MM.1S (cell line): ENCODE measurements around the gene MBLAC1.

Source experiments
- EZH2phosphoT487 ChIP-seq: fragments of 300-600 bp; sonication (generic); IDR thresholded peaks from 2 replicates; pipeline ENCODE4 v1.6.1; 2018; ENCODE audit warnings: antibody characterized with exemption, low read length
- TF ChIP-seq, protein P1 (sequence below): fragments of 300-600 bp; sonication (generic); IDR thresholded peaks from 2 replicates; pipeline ENCODE4 v1.5.1; 2016; ENCODE audit warnings: antibody characterized with exemption, low read length, mixed read lengths

DNA sequence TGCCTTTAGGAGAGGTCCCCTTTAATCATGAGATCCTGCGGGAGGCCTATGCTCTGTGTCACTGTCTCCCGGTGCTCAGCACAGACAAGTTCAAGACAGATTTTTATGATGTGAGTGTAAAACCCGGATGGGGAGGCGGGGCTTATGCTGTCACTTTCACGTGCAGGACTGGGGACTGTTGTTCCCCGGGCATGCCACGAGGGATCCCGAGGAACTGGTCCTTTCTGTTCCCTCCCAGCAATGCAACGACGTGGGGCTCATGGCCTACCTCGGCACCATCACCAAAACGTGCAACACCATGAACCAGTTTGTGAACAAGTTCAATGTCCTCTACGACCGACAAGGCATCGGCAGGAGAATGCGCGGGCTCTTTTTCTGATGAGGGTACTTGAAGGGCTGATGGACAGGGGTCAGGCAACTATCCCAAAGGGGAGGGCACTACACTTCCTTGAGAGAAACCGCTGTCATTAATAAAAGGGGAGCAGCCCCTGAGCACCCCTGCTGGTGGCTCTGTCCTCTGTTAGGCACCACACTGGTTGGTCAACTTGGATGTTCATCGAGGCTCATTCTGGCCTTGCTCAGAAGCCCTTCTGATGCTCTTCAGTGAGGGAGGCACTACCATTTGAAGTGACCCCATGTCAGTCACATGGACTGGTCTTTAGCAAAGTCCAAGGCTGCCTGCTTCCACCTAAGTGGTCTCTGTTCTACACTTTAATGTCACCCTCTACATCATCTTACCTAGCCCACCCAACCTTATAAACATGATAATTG is 35.2 kb upstream of the MBLAC1 start:
- TF ChIP-seq, protein P1, sequence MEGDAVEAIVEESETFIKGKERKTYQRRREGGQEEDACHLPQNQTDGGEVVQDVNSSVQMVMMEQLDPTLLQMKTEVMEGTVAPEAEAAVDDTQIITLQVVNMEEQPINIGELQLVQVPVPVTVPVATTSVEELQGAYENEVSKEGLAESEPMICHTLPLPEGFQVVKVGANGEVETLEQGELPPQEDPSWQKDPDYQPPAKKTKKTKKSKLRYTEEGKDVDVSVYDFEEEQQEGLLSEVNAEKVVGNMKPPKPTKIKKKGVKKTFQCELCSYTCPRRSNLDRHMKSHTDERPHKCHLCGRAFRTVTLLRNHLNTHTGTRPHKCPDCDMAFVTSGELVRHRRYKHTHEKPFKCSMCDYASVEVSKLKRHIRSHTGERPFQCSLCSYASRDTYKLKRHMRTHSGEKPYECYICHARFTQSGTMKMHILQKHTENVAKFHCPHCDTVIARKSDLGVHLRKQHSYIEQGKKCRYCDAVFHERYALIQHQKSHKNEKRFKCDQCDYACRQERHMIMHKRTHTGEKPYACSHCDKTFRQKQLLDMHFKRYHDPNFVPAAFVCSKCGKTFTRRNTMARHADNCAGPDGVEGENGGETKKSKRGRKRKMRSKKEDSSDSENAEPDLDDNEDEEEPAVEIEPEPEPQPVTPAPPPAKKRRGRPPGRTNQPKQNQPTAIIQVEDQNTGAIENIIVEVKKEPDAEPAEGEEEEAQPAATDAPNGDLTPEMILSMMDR: no peak; the same call in 1 of the 2 replicates
- TF ChIP-seq EZH2phosphoT487: no peak
